ENCODE results near the gene ADAD1.

The ADAD1 gene

DNA sequence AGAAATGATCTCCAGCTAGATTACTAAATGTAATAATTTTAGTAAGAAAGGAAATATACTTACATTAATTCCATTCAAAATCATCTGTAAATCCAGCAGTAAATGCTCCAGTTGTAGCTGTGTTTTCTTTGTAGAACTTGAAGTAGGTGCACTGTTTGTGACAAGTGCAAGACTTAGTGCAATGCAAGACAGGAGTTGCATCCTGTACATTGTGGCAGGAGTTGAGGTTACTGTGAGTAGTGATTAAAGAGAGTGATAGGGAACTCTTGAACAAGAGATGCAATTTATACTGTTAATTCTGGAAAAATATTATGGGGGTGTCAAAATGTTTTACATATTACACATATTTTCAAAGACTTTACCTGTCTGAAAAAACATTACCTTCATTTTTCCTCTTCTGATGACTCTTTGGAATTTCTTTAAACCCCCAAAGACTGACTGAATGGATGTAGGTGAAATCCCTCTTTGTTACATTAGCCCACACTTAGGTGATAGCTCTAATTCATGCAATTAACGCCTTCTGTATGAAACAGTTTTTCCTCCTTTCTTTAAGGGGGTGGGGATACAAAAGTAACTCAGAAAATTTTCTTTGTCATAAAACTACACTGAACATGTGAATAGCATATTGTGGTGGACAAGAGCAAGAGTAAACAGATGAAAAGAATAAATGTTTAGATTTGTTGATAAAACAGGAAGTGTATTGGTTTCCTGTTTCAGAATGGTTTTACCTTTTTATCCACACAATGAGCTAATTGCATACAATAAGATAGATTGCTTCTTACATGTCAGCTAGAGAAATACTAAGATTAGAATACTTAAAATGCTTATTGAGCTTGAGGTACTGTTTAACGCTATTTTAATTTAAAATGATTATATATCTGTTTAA, 77.7 kb downstream of the ADAD1 start, which contains the start of gene IL2:
Gene IL2 (minus strand): TSS at position 495 of the 886 bp plus-strand sequence. CDS start 285 bp downstream, at position 210.
- DNase-seq (ENCODE audit: low spot score), result no peak

DNA sequence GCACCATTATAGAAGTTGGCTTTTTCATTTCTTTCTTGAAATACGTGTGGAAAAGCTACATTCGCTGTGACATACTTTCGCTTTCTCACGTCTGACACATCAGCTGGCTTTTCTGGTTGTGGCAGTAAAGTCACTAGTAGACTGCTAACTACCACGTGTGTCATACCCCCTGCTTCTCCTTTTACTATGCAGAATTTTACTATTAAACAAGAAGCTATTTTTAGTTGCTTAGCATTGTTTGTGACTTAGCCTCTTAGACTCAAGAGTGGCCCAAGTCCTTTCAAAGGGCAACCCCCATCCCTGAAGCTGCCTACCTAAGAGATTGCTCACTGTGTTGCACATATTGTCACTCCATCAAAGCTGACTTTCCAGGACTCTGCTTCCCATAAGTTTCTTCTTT, 79.8 kb downstream of the ADAD1 start:
- DNase-seq (ENCODE audit: low spot score), result peak; percentile 24

DNA sequence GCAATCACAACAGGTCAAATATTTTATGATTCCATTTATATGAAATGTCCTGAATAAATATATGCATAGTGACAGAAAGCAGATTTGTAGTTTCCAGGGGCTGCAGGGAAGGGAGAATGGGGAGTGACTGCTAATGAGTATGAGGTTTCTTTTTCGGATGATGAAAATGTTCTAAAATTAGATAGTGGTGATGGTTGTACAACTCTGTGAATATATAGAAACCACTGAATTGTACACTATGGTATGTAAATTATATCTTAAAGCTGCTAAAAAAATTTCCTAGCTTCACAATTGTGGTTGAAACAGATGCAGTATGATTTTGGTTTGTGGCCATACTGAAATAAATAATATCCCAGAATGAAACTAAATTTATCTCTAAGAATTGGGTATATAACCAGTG, 90.6 kb downstream of the ADAD1 start:
- no peak for DNase-seq (ENCODE audit: low spot score)

DNA sequence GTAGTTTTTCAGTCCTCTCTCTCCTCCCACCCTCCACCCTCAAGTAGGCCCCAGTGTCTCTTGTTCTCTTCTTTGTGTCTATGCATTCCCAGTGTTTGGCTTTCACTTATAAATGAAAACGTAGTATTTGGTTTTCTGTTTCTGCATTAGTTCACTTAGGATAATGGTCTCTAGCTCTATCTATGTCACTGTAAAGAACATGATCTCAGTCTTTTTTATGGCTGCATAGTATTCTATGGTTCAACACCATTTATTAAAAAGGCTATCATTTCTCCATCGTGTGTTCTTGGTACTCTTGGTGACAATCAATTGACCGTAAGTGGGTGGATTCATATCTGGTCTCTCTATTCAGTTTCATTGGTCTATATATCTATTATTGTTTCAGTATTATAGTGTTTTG, 96.4 kb downstream of the ADAD1 start:
- DNase-seq (ENCODE audit: low spot score), result no peak

DNA sequence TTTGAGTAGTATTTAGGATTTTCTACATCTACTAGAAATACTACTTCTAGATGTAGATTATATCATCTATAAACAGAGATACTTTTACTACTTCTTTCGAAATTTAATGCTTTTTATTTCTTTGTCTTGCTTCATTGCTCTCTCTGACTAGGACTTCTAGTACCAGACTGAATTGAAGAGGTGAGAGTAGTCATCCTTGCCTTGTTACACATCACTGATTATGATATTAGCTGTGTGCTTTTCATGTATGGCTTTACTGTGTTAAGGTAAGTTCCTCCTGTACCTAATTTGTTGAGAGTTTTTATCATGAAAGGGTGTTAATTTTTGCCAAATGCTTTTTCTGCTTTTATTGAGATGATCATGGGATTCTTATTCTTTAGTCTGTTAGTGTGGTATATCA, 97.3 kb downstream of the ADAD1 start:
- no peak for DNase-seq (ENCODE audit: low spot score)

DNA sequence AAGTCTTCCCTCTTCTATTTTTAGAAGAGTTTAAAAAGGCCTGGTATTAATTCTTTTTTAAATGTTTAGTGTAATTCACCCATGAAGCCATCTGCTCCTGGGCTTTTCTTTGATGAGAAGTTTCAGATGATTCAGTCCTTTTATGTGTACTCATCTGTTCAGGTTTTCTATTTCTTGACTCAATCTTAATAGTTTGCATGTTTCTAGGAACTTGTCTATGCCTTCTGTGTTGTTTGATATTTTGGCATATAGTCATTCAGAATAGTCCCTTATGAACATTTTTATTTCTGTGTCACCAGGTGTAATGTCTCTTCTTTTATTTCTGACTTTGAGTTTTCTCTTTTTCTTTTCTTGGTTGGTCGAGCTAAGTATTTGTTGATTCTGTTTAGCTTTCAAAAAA, 97.9 kb downstream of the ADAD1 start:
- no peak for DNase-seq (ENCODE audit: low spot score)

Measured in LoVo (cell line).